Panc1 (cell line): ENCODE data around the gene ASB17. TPM values are rescaled to one million over a fixed set of nuclear protein-coding genes. Genes with fewer than 3 reads are reported as not detected.
"Not testable (repeated sequence)": the region's sequence is repeated elsewhere in the genome, so short reads cannot be mapped to it uniquely, and the experiment has no call there.

ENCODE experiments used
- ATAC-seq: fragments of 200-7000 bp; cut with Tn5 transposase; 2 replicates; pipeline ENCODE4 v1.9.1; 2020; ENCODE audit warnings: mild to moderate bottlenecking, moderate library complexity
- BruUV-seq: library from RNA; stranded (reverse); fragments of 400-500 nt; replicated peaks from 2 replicates; lab custom pipeline; 2021; lab: Mats Ljungman, UMichigan
- CTCF ChIA-PET: fragments of 300-600 bp; sonication (Branson Sonifier 250); formaldehyde crosslinking; loops from one replicate; lab custom pipeline; 2022; ENCODE audit warnings: antibody characterized with exemption; lab: Charles Lee
- POLR2A ChIA-PET: fragments of 300-600 bp; sonication (Branson Sonifier 250); formaldehyde crosslinking; loops from one replicate; lab custom pipeline; 2022; ENCODE audit warnings: antibody characterized with exemption; lab: Charles Lee
- DNase-seq: peaks from one replicate; pipeline ENCODE4 v3.0.0-alpha.2; 2010; ENCODE audit warnings: low read depth, low spot score
- H3K27ac ChIP-seq: 2 replicates; pipeline ENCODE4 v1.5.1; 2011; ENCODE audit warnings: mild to moderate bottlenecking, low read length, inconsistent platforms
- H3K27me3 ChIP-seq: fragments of 200-500 bp; sonication (Bioruptor generic); 2 replicates; pipeline ENCODE4 v1.6.0; 2014; ENCODE audit warnings: low read length, inconsistent platforms; ENCODE audit not compliant: control insufficient read depth, insufficient read depth
- H3K36me3 ChIP-seq: fragments of 200-500 bp; sonication (Bioruptor generic); 2 replicates; pipeline ENCODE4 v1.5.1; 2014; ENCODE audit warnings: inconsistent platforms, mild to moderate bottlenecking, low read length, moderate library complexity; ENCODE audit not compliant: control insufficient read depth, insufficient read depth
- H3K4me1 ChIP-seq: 2 replicates; pipeline ENCODE4 v1.5.1; 2011; ENCODE audit warnings: inconsistent platforms, mild to moderate bottlenecking, low read length, moderate library complexity; ENCODE audit not compliant: control insufficient read depth, insufficient read depth
- H3K4me3 ChIP-seq, 2 experiments: 2 replicates each; pipeline ENCODE4 v1.5.1; 2011 to 2012; ENCODE audit warnings: low read depth in 2 of 2, low read length in 2 of 2, mild to moderate bottlenecking in 2 of 2, inconsistent platforms in 1 of 2, moderate library complexity in 1 of 2
- H3K9me3 ChIP-seq: fragments of 200-500 bp; sonication (Bioruptor generic); 2 replicates; pipeline ENCODE4 v1.5.1; 2014; ENCODE audit warnings: low read depth, mild to moderate bottlenecking, inconsistent platforms, low read length, moderate library complexity; ENCODE audit not compliant: control insufficient read depth, insufficient read depth
- CTCF ChIP-seq: fragments of 450-650 bp; IDR thresholded peaks from 2 replicates; pipeline ENCODE4 v1.5.1; 2017; ENCODE audit warnings: mild to moderate bottlenecking
- POLR2AphosphoS5 ChIP-seq: IDR thresholded peaks from 2 replicates; pipeline ENCODE4 v1.6.1; 2012; ENCODE audit warnings: mild to moderate bottlenecking, low read depth, low read length, moderate library complexity
- REST ChIP-seq, 2 experiments: IDR thresholded peaks; 2 replicates each; pipeline ENCODE4 v1.6.1; 2011 to 2012; ENCODE audit warnings: low read depth in 2 of 2, control low read depth in 1 of 2, low read length in 1 of 2, mild to moderate bottlenecking in 1 of 2, moderate library complexity in 1 of 2; ENCODE audit not compliant: insufficient read depth in 1 of 2
- SIN3A ChIP-seq: IDR thresholded peaks from 2 replicates; pipeline ENCODE4 v1.6.1; 2012; ENCODE audit warnings: low read depth, mild to moderate bottlenecking, low read length, moderate library complexity, borderline replicate concordance; ENCODE audit not compliant: insufficient read depth
- TCF7L2 ChIP-seq: IDR thresholded peaks from 2 replicates; pipeline ENCODE4 v1.6.1; 2011; ENCODE audit warnings: mild to moderate bottlenecking, low read depth, low read length, inconsistent platforms
- in situ Hi-C: cut with HindIII; loops from 2 replicates; pipeline ENCODE4 v1.10.0; 2016; ENCODE audit warnings: low sequenced_read_pairs, low pct_unique_long_range_greater_than_20kb
- intact Hi-C: fragments of 100-400 bp; cut with micrococcal nuclease; formaldehyde crosslinking; loops from one replicate; pipeline ENCODE4 v1.10.0; 2022; ENCODE audit not compliant: unreplicated experiment
- total RNA-seq: library from RNA; stranded (reverse); gene quantifications from one replicate; pipeline ENCODE4 v1.2.1, GENCODE V29; 2021; ENCODE audit not compliant: unreplicated experiment

ASB17 gene
- total RNA-seq, 1 experiment from 2014 or later = not detected

GRCh38 chr1:75967719-75968118 is 35.5 kb upstream of the ASB17 start:
- H3K36me3 ChIP-seq = no peaks in the 10 kb centered on the region
- in situ Hi-C loops = no loop called here
- no peaks in the 10 kb centered on the region for H3K4me1 ChIP-seq
- H3K9me3 ChIP-seq = no peaks in the 10 kb centered on the region
- ChIA-PET POLR2A (no interaction called here), CTCF (no interaction called here)
- DNase-seq (no peak), ATAC-seq (no peak)
- no TSS peak for BruUV-seq
- TF ChIP-seq TCF7L2 = no peak
- TF ChIP-seq REST (IDR thresholded peaks at IDR 0.05; ENCODE audit: insufficient read depth in 1 of 2, low read depth in 2 of 2, low read length in 1 of 2) = no peak
- no peak for TF ChIP-seq POLR2AphosphoS5
- TF ChIP-seq SIN3A = no peak
- no peak for TF ChIP-seq CTCF
- no peak overlapping the region for H3K27ac ChIP-seq
- H3K27me3 ChIP-seq = no peaks in the 10 kb centered on the region
- intact Hi-C loops = no loop called here
- H3K4me3 ChIP-seq = no peak overlapping the region

- in situ Hi-C loops (no loop called here), intact Hi-C loops (no loop called here)
- Histone ChIP-seq H3K27ac (no peak overlapping the region), H3K4me3 (no peak overlapping the region), H3K9me3 (no peaks in the 10 kb centered on the region), H3K36me3 (no peaks in the 10 kb centered on the region), H3K4me1 (no peaks in the 10 kb centered on the region), H3K27me3 (no peaks in the 10 kb centered on the region)
- DNase-seq (no peak), ATAC-seq (no peak)
- TF ChIP-seq CTCF (no peak), POLR2AphosphoS5 (no peak)
- no TSS peak for BruUV-seq
- POLR2A ChIA-PET = no interaction called here
- CTCF ChIA-PET = no interaction called here
These were observed 32.7 kb upstream of the ASB17 start for GRCh38 chr1:75964760-75965408.

GRCh38 chr1:75964110-75964759 is 32.0 kb upstream of the ASB17 start:
- H3K9me3 ChIP-seq, H3K27me3 ChIP-seq, H3K4me1 ChIP-seq, ATAC-seq, intact Hi-C loops, H3K4me3 ChIP-seq, H3K27ac ChIP-seq, CTCF ChIA-PET, in situ Hi-C loops, BruUV-seq, H3K36me3 ChIP-seq, POLR2A ChIA-PET: not testable (repeated sequence)
- DNase-seq = peak; percentile 10
